Right ventricle myocardium inferior (tissue), 1 donor: ENCODE results near the gene ARHGAP31. TPM values are rescaled to one million over a fixed set of nuclear protein-coding genes. Genes with fewer than 3 reads are reported as not detected.
A peak's percentile ranks its signal among the peaks of the same experiment; 100 is the strongest.

ENCODE experiments used
- ATAC-seq: fragments of 200-7000 bp; cut with Tn5 transposase; one replicate; pipeline ENCODE4 v1.9.1; 2020; ENCODE audit warnings: mild to moderate bottlenecking, moderate library complexity
- DNase-seq: peaks from one replicate; pipeline ENCODE4 v3.0.0; 2021; ENCODE audit errors: missing footprints
- intact Hi-C: fragments of 100-400 bp; cut with DNase I; formaldehyde crosslinking; loops from one replicate; pipeline ENCODE4 v1.11.0; 2022
- total RNA-seq: library from RNA; stranded (reverse); fragmentation: NEBNext Ultra II Directional; extraction: Animal tissue kit (Norgen Biotek cat#: 25700); gene quantifications from one replicate; pipeline ENCODE4 v1.2.1, GENCODE V29; 2021
- donor health status: DM: no; HTN: yes; CAD: no; lungs with severe emphysema.

The ARHGAP31 gene
- total RNA-seq, 1 donor from 2014 or later: 42.8 TPM

DNA sequence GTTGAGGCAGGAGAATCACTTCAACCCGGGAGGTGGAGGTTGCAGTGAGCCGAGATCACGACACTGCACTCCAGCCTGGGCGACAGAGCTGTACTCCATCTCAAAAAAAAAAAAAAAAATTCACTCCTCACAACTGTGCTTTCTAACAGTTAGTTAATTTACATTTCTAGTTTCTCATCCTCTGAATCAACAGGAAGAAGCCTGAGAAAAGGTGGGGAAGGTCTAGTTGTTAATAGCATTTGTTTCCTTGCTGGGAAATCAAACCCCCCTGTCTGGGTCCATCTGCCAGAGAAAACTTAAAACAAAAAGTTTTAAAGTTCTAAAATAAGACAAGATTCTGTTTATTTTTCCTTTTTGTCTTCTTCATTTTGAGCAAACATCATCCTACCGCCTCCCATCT, 106.9 kb downstream of the ARHGAP31 start:
- DNase-seq (no peak), ATAC-seq (no peak)
- intact Hi-C loops: no loop called here

DNA sequence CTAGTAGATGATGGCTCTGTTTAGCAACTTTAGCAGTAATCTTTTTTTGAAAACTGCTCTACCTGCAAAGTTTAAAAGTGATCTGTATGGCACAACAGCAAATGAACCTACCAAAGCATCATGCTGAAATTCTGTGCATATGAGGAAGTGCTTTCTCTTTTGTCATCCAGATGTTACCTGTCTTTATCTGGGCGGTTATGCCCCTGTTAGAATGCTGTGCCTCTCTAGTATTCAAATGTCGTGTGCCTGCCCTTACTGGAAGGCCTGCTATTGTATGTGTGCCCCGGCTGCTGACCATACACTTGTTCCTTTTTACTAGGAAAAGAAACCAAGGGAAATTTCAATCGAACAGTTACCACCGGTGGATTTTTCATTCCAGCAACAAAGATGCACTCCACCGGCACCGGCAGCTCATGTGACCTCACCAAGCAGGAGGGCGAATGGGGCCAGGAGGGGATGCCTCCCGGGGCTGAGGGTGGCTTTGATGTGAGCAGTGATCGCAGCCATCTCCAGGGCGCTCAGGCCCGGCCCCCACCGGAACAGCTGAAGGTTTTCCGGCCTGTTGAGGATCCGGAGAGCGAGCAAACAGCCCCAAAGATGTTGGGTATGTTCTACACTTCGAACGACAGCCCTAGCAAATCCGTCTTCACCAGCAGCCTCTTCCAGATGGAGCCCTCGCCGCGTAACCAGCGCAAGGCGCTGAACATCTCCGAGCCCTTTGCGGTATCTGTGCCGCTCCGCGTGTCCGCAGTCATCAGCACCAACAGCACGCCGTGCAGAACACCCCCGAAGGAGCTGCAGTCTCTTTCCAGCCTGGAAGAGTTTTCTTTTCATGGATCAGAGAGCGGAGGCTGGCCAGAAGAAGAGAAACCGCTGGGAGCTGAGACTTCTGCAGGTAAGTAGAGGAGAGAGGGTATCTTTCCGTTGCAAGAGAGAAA, 107.6 kb downstream of the ARHGAP31 start:
- ATAC-seq: no peak
- DNase-seq: no peak
- intact Hi-C loops: no loop called here

DNA sequence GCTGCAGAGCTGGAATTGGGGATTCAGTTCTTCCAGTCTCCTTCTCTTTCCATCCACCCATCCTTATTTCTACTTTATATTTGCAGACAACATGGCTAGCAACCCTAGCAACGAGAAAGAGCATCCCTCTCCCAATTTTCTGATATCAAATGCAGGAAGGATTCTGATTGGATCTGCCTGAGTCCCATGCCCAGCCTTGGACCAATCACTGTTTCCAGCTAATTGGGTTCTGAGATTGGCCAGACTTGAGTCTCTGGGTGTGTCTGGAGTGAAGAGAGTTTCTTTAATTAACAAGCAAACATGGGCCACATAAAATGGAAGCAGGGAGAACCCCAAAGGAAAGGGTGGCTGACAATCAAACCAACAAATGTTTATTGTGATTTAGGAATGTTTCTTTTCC, 108.6 kb downstream of the ARHGAP31 start:
- intact Hi-C loops: no loop called here
- no peak for ATAC-seq
- DNase-seq: no peak

DNA sequence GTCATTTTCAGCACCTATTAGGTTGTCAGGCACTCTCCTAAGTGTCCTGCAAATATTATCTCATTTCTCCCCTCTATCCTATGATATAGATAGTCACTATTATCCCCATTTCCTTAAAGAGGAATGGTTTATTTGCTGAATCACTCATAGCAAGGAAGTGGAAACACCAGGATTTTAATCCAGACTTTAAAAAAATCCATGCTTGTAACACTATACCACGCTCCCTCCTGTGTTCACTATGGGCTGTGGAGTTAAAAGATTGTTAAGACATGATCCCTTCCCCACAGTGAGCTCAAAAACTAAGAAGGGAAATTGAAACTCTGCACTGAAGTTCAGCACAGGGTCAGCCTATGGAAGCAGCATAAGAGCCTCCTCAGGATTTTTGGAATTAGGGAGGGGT, 109.0 kb downstream of the ARHGAP31 start:
- DNase-seq (no peak), ATAC-seq (no peak)
- intact Hi-C loops: no loop called here

GRCh38 chr3:119405315-119405714, 111.1 kb downstream of the ARHGAP31 start:
- intact Hi-C loops: no loop called here
- ATAC-seq (peak; percentile 71), DNase-seq (no peak)

DNA sequence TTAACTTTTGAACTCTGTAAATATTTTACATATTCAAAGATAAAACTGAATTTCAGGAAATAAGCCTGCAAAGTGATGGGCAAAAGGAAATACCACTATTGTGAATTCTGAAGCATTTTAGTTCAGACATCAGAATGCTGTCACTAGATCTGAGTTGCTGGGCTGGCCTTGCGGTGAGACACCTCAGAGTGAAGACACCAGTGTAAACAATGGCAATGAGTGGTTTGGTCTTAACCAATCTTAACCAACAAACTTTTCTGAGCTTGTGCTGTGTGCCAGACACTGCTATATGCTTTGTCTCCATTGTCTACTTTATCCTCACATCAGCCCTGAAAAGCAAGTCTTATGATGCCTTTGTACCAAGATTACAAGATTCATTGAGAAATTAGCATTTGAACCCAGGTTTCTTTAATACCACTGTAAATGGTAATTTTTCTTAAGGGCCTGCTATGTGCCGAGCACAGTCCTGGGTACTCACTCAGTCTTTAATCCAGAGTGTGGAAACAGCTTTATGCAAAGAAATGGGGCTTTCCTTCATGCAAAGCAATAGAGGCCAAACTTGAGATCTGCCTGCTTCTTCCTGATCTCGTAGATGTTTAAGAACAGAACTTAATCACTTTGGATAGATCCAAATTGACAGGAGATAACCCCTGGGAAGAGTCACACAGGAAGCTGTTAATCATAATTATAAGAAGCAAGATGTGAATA, 114.2 kb downstream of the ARHGAP31 start:
- intact Hi-C loops: no loop called here
- DNase-seq (no peak), ATAC-seq (no peak)

GRCh38 chr3:119409844-119410243, 115.7 kb downstream of the ARHGAP31 start:
- ATAC-seq (no peak), DNase-seq (no peak)
- intact Hi-C loops: no loop called here

- intact Hi-C loops: no loop called here
- no peak for ATAC-seq
- DNase-seq: no peak
Observed at GRCh38 chr3:119413603-119414280, 119.6 kb downstream of the ARHGAP31 start.

DNA sequence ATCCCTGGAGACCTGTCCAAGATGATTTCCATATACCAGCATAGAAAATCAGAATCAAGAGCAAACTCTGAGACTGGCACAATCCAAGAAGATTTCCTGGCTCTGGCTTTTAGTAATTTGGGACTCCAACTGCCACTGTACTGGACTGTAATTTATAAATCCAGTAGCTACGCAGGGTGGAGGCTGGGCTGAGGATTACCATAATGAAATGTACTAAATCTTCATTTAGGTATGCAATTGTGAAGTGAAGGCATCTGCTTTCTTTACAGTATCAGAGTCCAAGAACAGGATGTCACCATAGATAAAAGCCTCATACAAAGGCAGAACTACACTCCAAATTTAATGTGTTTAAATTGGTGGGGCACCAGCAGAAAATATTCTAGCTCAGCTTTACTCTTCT, 122.7 kb downstream of the ARHGAP31 start:
- DNase-seq (no peak), ATAC-seq (no peak)
- intact Hi-C loops: no loop called here

GRCh38 chr3:119417771-119418512, 123.8 kb downstream of the ARHGAP31 start:
- ATAC-seq (peak; percentile 69), DNase-seq (no peak)
- intact Hi-C loops: no loop called here

DNA sequence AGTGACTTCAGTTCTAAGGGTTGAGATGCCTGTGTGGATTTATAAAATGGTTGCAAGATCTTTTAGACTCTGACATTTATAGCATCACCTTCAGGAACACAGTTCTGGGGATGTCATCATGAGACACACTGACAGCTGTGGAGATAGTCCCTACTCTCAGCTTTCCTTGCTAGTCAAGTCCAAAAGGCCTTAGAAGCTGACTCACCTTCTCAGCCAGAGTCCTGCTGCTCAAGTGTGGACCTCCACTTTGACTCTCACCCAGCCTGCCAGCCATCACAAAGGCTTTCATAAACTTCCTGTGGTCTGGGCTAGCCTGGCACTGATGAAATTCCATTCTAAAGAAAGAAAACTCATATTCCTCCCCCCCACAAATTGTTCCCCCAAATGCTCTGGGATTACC, 124.5 kb downstream of the ARHGAP31 start:
- intact Hi-C loops: no loop called here
- DNase-seq: no peak
- ATAC-seq: no peak

- intact Hi-C loops: no loop called here
- DNase-seq (no peak), ATAC-seq (no peak)
Observed at GRCh38 chr3:119420196-119420595, 126.0 kb downstream of the ARHGAP31 start.

DNA sequence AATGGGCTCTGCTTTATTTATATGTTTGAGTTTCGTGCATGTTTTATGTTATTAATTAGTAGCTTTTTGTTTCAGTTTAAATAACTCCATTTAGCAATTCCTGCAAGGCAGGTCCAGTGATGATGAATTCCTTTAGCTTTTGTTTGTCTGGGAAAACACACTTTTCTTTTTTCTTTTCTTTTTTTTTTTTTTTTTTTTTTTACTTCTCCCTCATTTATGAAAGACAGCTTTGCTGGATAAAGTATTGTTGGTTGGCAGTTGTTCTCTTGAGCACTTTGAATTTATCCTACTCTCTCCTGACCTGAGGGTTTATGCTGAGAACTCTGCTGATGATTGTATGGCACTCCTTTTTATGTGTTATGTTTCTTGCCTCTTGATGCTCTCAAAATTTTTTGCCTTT, 133.5 kb downstream of the ARHGAP31 start:
- ATAC-seq (no peak), DNase-seq (no peak)
- intact Hi-C loops: no loop called here

DNA sequence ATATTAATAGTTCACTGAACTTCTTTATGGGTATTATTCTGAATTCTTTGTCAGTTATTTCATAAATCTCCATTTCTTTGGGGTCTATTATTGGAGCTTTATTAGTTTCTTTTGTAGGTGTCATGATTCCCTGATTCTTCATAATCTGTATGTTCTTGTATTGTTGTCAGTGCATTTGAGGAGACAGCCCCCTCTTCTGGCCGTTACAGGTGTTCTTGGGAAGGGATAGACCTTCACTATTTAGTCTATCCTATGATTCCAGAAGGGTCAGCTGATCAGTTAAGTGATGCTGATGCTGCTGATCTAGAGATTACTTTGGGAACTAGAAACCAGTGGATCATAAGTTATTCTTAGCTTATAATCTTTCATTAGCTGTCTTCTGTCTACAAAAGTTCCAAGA, 134.4 kb downstream of the ARHGAP31 start:
- DNase-seq (no peak), ATAC-seq (no peak)
- intact Hi-C loops: no loop called here

DNA sequence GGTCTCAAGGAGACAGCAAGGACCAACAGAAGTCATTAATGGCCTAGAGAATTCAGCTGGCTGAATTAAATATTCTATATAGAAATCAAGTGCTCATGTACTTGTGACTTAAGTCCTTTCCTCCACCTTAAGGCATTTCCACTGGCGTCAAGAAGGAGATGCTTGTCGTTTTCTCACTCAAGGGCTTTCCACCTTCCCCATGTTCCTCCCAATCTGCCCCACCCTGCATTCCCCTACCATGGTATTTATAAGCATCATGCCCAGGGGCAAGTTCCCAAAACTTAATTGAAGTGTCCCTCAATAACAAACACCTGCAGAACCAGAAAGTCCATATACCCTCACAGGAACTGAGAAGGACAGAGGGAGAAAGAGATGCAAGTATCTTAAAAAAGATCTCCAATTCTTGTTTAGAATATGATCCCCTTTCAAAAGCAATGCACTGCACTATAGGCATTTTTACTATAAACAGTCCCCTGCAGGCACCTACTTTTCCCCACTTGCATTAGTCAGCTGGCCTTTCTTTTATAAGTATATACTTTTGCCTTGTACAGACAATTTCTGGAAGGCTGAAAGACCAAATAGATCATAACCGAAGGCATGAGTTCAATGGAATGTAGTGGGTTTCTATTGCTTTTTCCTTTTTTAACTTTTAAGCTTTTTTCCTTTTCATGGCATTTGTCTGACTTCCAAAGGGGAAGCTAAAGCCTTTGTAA, 139.6 kb downstream of the ARHGAP31 start:
- DNase-seq (no peak), ATAC-seq (no peak)
- intact Hi-C loops: no loop called here

GRCh38 chr3:119434703-119435102, 140.5 kb downstream of the ARHGAP31 start:
- DNase-seq (no peak), ATAC-seq (no peak)
- intact Hi-C loops: no loop called here

GRCh38 chr3:119436977-119437376, 142.8 kb downstream of the ARHGAP31 start:
- DNase-seq (no peak), ATAC-seq (no peak)

GRCh38 chr3:119437691-119438258, 143.6 kb downstream of the ARHGAP31 start:
- ATAC-seq (no peak), DNase-seq (no peak)
- intact Hi-C loops: no loop called here

More at GRCh38 chr3:119436977-119437376, 142.8 kb downstream of the ARHGAP31 start:
- intact Hi-C loops: no loop called here
